Stimulated activated CD4-positive, alpha-beta T cell treated with anti-CD3 and anti-CD28 coated beads, Interleukin-12 subunit alpha, Interleukin-12 subunit beta, amount 100 ng/mL, for 4 hours (primary cell): ENCODE data around the gene ATP6V1G2.

Experiments
- DNase-seq: peaks from one replicate; pipeline ENCODE4 v3.0.0-alpha.2; 2020

ATP6V1G2 gene

GRCh38 chr6:31546958-31547726, 734 bp upstream of the ATP6V1G2 start, which contains the start of gene NFKBIL1:
Gene NFKBIL1, plus strand, starts transcription at chr6:31547608. Its CDS starts 87 bp downstream, at chr6:31547695.
- DNase-seq, result peak; percentile 86

- no peak for DNase-seq
Measured at GRCh38 chr6:31545291-31545690, 1.1 kb downstream of the ATP6V1G2 start.

GRCh38 chr6:31544676-31545075, 1.7 kb downstream of the ATP6V1G2 start:
- no peak for DNase-seq

GRCh38 chr6:31543639-31544038, 2.8 kb downstream of the ATP6V1G2 start:
- DNase-seq, result no peak

- DNase-seq, result peak; percentile 89
Measured at GRCh38 chr6:31541658-31542521, 4.5 kb downstream of the ATP6V1G2 start, which contains the start of gene DDX39B. Gene DDX39B, minus strand, starts transcription at chr6:31542003. Its CDS starts 1,471 bp downstream, at chr6:31540532.

GRCh38 chr6:31541059-31541657, 5.2 kb downstream of the ATP6V1G2 start:
- DNase-seq, result peak; percentile 46

GRCh38 chr6:31540640-31541039, 5.8 kb downstream of the ATP6V1G2 start:
- DNase-seq, result no peak

- no peak for DNase-seq
Measured at GRCh38 chr6:31538805-31539400, 7.5 kb downstream of the ATP6V1G2 start.

- no peak for DNase-seq
Measured at GRCh38 chr6:31535538-31536324, 10.7 kb downstream of the ATP6V1G2 start.

- no peak for DNase-seq
Measured at GRCh38 chr6:31534521-31535040, 11.8 kb downstream of the ATP6V1G2 start.

GRCh38 chr6:31534011-31534410, 12.4 kb downstream of the ATP6V1G2 start:
- DNase-seq, result no peak

- no peak for DNase-seq
Measured at GRCh38 chr6:31533455-31533841, 13.0 kb downstream of the ATP6V1G2 start.

- no peak for DNase-seq
Measured at GRCh38 chr6:31532644-31533454, 13.6 kb downstream of the ATP6V1G2 start.

- no peak for DNase-seq
Measured at GRCh38 chr6:31531771-31532643, 14.4 kb downstream of the ATP6V1G2 start.

GRCh38 chr6:31531162-31531561, 15.2 kb downstream of the ATP6V1G2 start:
- no peak for DNase-seq

GRCh38 chr6:31530659-31531058, 15.7 kb downstream of the ATP6V1G2 start:
- DNase-seq, result no peak

GRCh38 chr6:31529329-31530150, 16.9 kb downstream of the ATP6V1G2 start:
- DNase-seq, result no peak

- DNase-seq, result no peak
Measured at GRCh38 chr6:31528821-31529328, 17.5 kb downstream of the ATP6V1G2 start, which contains the start of gene MCCD1. Gene MCCD1, plus strand, starts transcription at chr6:31528962. Its CDS starts 53 bp downstream, at chr6:31529015.
